B cell (primary cell): ENCODE measurements around the gene TTLL6. TPM values are rescaled to one million over a fixed set of nuclear protein-coding genes. Genes with fewer than 3 reads are reported as not detected.

ENCODE experiments used
- ATAC-seq: fragments of 200-7000 bp; cut with Tn5 transposase; one replicate; pipeline ENCODE4 v1.10.0; 2021; ENCODE audit warnings: low read depth, mild to moderate bottlenecking, moderate number of reproducible peaks, moderate library complexity
- CTCF ChIA-PET: fragments of 350-600 bp; sonication (Branson Sonifier 250); formaldehyde crosslinking; loops from one replicate; lab custom pipeline; 2021; ENCODE audit warnings: antibody characterized with exemption, inconsistent platforms; lab: Charles Lee
- POLR2A ChIA-PET: fragments of 350-600 bp; sonication (Branson Sonifier 250); formaldehyde crosslinking; loops from one replicate; lab custom pipeline; 2021; ENCODE audit warnings: antibody characterized with exemption; lab: Charles Lee
- DNase-seq: peaks from one replicate; pipeline ENCODE4 v3.0.0; 2013
- H2AFZ ChIP-seq: 2 replicates; pipeline ENCODE4 v1.6.1; 2012; ENCODE audit warnings: mild to moderate bottlenecking, low read depth, low read length; ENCODE audit not compliant: insufficient read depth, poor library complexity, severe bottlenecking
- H3K27ac ChIP-seq, 2 donors: 1 replicate in 1 of 2; 2 replicates in 1 of 2; pipeline ENCODE4 v1.5.1; 2012 to 2013; ENCODE audit warnings: low read length in 2 of 2, mild to moderate bottlenecking in 2 of 2, moderate library complexity in 1 of 2
- H3K27me3 ChIP-seq, 4 experiments: fragments of 200-600 bp in 1 of 4; sonication (generic) in 1 of 4; replicated peaks in 1 of 4; 1 replicate in 2 of 4; 2 replicates in 2 of 4; pipeline versions ENCODE4 v1.6.1 to v1.7.0; 2013 to 2016; ENCODE audit warnings: low read length in 3 of 4, mild to moderate bottlenecking in 2 of 4, mixed read lengths in 1 of 4, moderate library complexity in 1 of 4; ENCODE audit not compliant: insufficient read depth in 4 of 4, control insufficient read depth in 3 of 4; ENCODE audit errors: control extremely low read depth in 1 of 4
- H3K36me3 ChIP-seq, 2 experiments: replicated peaks in 1 of 2; 1 replicate in 1 of 2; 2 replicates in 1 of 2; pipeline versions ENCODE4 v1.6.1 to v1.7.1; 2013; ENCODE audit warnings: low read length in 1 of 2; ENCODE audit not compliant: insufficient read depth in 2 of 2, control insufficient read depth in 1 of 2; ENCODE audit errors: control extremely low read depth in 1 of 2, extremely low read depth in 1 of 2
- H3K4me1 ChIP-seq, 2 donors: fragments of 200-600 bp in 1 of 2; sonication (generic) in 1 of 2; 1 replicate in 1 of 2; 2 replicates in 1 of 2; pipeline versions ENCODE4 v1.5.1 to v1.6.1; 2013 to 2017; ENCODE audit warnings: low read length in 2 of 2; ENCODE audit not compliant: control insufficient read depth in 2 of 2, insufficient read depth in 2 of 2
- H3K4me2 ChIP-seq: replicated peaks from 2 replicates; pipeline ENCODE3; 2012; ENCODE audit warnings: mild to moderate bottlenecking, low read depth, low read length; ENCODE audit not compliant: poor library complexity, severe bottlenecking
- H3K4me3 ChIP-seq, 5 experiments: fragments of 200-600 bp in 1 of 5; sonication (generic) in 1 of 5; 1 replicate in 3 of 5; 2 replicates in 2 of 5; pipeline versions ENCODE4 v1.5.1 to v1.7.0; 2011 to 2016; ENCODE audit warnings: low read length in 4 of 5, mild to moderate bottlenecking in 4 of 5, low read depth in 2 of 5, control low read depth in 1 of 5, moderate library complexity in 1 of 5; ENCODE audit not compliant: insufficient read depth in 1 of 5; ENCODE audit errors: control extremely low read depth in 1 of 5, extremely low read depth in 1 of 5
- H3K79me2 ChIP-seq: fragments of 200-600 bp; sonication (generic); one replicate; pipeline ENCODE4 v1.6.0; 2016; ENCODE audit warnings: low read length; ENCODE audit not compliant: control insufficient read depth, insufficient read depth
- H3K9ac ChIP-seq: fragments of 200-600 bp; sonication (generic); 2 replicates; pipeline ENCODE4 v1.6.1; 2017; ENCODE audit warnings: mild to moderate bottlenecking, low read length, moderate library complexity
- H3K9me3 ChIP-seq, 3 donors: one replicate each; pipeline versions ENCODE4 v1.6.1 to v1.7.1; 2013; ENCODE audit warnings: low read length in 2 of 3; ENCODE audit not compliant: control insufficient read depth in 2 of 3, insufficient read depth in 1 of 3; ENCODE audit errors: control extremely low read depth in 1 of 3
- H4K20me1 ChIP-seq: 2 replicates; pipeline ENCODE4 v1.6.0; 2012; ENCODE audit warnings: mild to moderate bottlenecking, low read length; ENCODE audit not compliant: insufficient read depth, control insufficient read depth, poor library complexity, severe bottlenecking
- H3K27ac Mint-ChIP-seq: one replicate; pipeline ENCODE4 v1.8.0; 2021; ENCODE audit warnings: mixed read lengths
- H3K27me3 Mint-ChIP-seq: one replicate; pipeline ENCODE4 v1.8.0; 2021; ENCODE audit warnings: mixed read lengths
- H3K4me1 Mint-ChIP-seq: one replicate; pipeline ENCODE4 v1.8.0; 2021; ENCODE audit warnings: mixed read lengths
- H3K4me3 Mint-ChIP-seq: one replicate; pipeline ENCODE4 v1.8.0; 2021; ENCODE audit warnings: mixed read lengths
- H3K9me3 Mint-ChIP-seq: one replicate; pipeline ENCODE4 v1.8.0; 2022; ENCODE audit warnings: mixed read lengths; ENCODE audit not compliant: insufficient read depth
- EZH2 ChIP-seq: IDR thresholded peaks from 2 replicates; pipeline ENCODE4 v1.6.1; 2012; ENCODE audit warnings: borderline replicate concordance, low read depth, mild to moderate bottlenecking, moderate library complexity, low read length; ENCODE audit not compliant: insufficient read depth, poor library complexity, severe bottlenecking
- WGBS: methylation state at CpG from one replicate; pipeline ENCODE4 v1.1.5; 2013; ENCODE audit warnings: missing lambda C conversion rate; ENCODE audit not compliant: insufficient coverage; 5-methylcytosine and 5-hydroxymethylcytosine counted together
- intact Hi-C: fragments of 100-400 bp; cut with micrococcal nuclease; formaldehyde crosslinking; loops from one replicate; pipeline ENCODE4 v1.10.0; 2022
- polyA plus RNA-seq: library from polyadenylated mRNA; depleted of rRNA; stranded (reverse); fragments of >200 nt; gene quantifications from 2 replicates; pipeline ENCODE4 v1.2.3, GENCODE V29; 2012
- total RNA-seq, 2 donors: library from RNA; stranded (reverse); fragments of 120-200 nt in 1 of 2; gene quantifications; 1 replicate in 1 of 2; 2 replicates in 1 of 2; pipeline versions ENCODE4 v1.2.3 to v1.2.4, GENCODE V29; 2013 to 2022
- TF ChIP-seq, protein P1 (sequence below): fragments of 200-600 bp; IDR thresholded peaks from one replicate; pipeline ENCODE4 v1.8.0; 2022; ENCODE audit warnings: antibody characterized with exemption, mild to moderate bottlenecking

TTLL6 gene
- total and polyA plus RNA-seq, 2 donors (not counting 1 experiment from before 2014, with no cell fraction given): not detected

DNA sequence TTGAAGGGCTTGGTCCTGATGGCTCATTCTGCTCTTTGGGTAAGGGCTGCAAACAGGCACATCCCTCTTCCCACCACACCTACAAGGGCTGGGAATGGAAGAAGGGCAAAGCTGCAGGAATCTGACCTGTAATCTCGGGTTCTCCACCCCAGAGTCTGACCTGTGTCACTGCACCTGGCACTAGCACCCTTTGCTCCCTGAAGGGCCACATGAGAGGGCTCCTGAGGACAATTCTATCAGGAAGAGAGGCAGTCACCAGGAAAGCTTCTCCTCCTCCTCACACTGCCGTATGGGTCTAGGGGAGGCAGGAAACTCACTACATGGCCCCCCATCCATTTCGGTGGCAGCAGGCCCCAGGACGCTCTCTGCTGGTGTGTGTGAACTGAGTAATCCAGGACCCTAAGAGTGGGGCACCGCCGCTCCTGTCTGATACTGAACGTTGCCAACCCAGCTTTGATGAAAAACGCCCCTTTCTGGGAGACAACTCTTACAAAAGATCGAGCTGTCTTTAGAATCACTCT, 26.4 kb downstream of the TTLL6 start:
- no peaks in the 10 kb centered on the region for H4K20me1 ChIP-seq
- ATAC-seq (no peak), DNase-seq (no peak)
- H3K27ac ChIP-seq: no peak overlapping the region
- intact Hi-C loops: loop anchor here (5.0 kb wide), 1 partner anchor 118 kb away; no protein-coding TSS in a partner anchor
- H2AFZ ChIP-seq: no peak overlapping the region
- ChIA-PET CTCF (interaction anchor here (0.8 to 1.9 kb wide), 3 partner anchors 13 to 112 kb away, joined by 3 to 15 read pairs (median 4); no protein-coding TSS in a partner anchor), POLR2A (interaction anchor here (0.6 kb wide), 1 partner anchor 71 kb away, joined by 3 read pairs; no protein-coding TSS in a partner anchor)
- H3K9me3 ChIP-seq: no peaks in the 10 kb centered on the region
- no peaks in the 10 kb centered on the region for H3K79me2 ChIP-seq
- no peaks in the 10 kb centered on the region for H3K36me3 ChIP-seq
- H3K9ac ChIP-seq: no peak overlapping the region
- H3K4me1 ChIP-seq: peaks cover 0 to 10% of the 10 kb centered on the region in 2 donors
- no peak overlapping the region for H3K4me3 Mint-ChIP-seq
- no peaks in the 10 kb centered on the region for H3K9me3 Mint-ChIP-seq
- TF ChIP-seq EZH2: no peak
- TF ChIP-seq, protein P1, sequence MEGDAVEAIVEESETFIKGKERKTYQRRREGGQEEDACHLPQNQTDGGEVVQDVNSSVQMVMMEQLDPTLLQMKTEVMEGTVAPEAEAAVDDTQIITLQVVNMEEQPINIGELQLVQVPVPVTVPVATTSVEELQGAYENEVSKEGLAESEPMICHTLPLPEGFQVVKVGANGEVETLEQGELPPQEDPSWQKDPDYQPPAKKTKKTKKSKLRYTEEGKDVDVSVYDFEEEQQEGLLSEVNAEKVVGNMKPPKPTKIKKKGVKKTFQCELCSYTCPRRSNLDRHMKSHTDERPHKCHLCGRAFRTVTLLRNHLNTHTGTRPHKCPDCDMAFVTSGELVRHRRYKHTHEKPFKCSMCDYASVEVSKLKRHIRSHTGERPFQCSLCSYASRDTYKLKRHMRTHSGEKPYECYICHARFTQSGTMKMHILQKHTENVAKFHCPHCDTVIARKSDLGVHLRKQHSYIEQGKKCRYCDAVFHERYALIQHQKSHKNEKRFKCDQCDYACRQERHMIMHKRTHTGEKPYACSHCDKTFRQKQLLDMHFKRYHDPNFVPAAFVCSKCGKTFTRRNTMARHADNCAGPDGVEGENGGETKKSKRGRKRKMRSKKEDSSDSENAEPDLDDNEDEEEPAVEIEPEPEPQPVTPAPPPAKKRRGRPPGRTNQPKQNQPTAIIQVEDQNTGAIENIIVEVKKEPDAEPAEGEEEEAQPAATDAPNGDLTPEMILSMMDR: no peak
- WGBS: 33% methylated on average over 7 of the region's 9 CpGs
- H3K4me1 Mint-ChIP-seq: peaks cover 3% of the 10 kb centered on the region
- no peak overlapping the region for H3K4me3 ChIP-seq
- no peak overlapping the region for H3K4me2 ChIP-seq
- H3K27me3 Mint-ChIP-seq: peaks cover 49% of the 10 kb centered on the region
- H3K27me3 ChIP-seq: peaks cover 0 to 23% (median 4%) of the 10 kb centered on the region in 4 experiments
- no peak overlapping the region for H3K27ac Mint-ChIP-seq

DNA sequence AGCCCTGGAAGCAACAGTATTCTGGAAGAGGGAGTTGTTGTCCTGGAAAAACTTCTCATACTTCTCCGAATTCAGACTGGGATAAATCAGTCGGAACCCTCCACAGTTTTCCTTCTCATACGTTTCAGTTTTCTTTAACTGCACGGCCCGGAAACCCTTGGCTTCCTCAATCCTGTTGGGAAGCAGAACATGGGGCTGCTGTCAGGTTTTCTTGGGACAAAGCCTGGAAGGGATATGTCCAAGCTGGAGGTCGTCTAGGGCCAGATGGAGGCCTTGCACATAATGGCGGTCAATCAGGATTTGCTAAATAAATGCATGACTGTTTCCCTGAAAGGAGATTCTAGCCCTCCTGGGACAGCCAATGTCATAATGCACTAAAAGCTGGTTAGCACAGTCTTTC, 29.2 kb downstream of the TTLL6 start:
- no peaks in the 10 kb centered on the region for H3K79me2 ChIP-seq
- ATAC-seq (no peak), DNase-seq (no peak)
- peaks cover 46% of the 10 kb centered on the region for H3K27me3 Mint-ChIP-seq
- peaks cover 0 to 10% of the 10 kb centered on the region in 2 donors for H3K4me1 ChIP-seq
- ChIA-PET CTCF (interaction anchor here (0.8 to 1.4 kb wide), 2 partner anchors 63 to 109 kb away, joined by 3 to 4 read pairs; no protein-coding TSS in a partner anchor), POLR2A (no interaction called here)
- H2AFZ ChIP-seq: no peak overlapping the region
- 93% methylated on average over 5 of the region's 7 CpGs for WGBS
- H3K4me2 ChIP-seq: no peak overlapping the region
- no peaks in the 10 kb centered on the region for H3K36me3 ChIP-seq
- H3K9me3 Mint-ChIP-seq: no peaks in the 10 kb centered on the region
- H3K4me3 Mint-ChIP-seq: no peak overlapping the region
- intact Hi-C loops: no loop called here
- H3K27ac ChIP-seq: no peak overlapping the region
- TF ChIP-seq, protein P1: no peak
- TF ChIP-seq EZH2: no peak
- H3K4me3 ChIP-seq: no peak overlapping the region
- peaks cover 3% of the 10 kb centered on the region for H3K4me1 Mint-ChIP-seq
- no peaks in the 10 kb centered on the region for H3K9me3 ChIP-seq
- no peak overlapping the region for H3K9ac ChIP-seq
- H3K27me3 ChIP-seq: peaks cover 0 to 23% (median 4%) of the 10 kb centered on the region in 4 experiments
- H3K27ac Mint-ChIP-seq: no peak overlapping the region
- no peaks in the 10 kb centered on the region for H4K20me1 ChIP-seq
